GM11168 (cell line): ENCODE results near the gene ZMAT5.

ENCODE experiments used
- in situ Hi-C: fragments of 300-500 bp; cut with MboI; formaldehyde crosslinking; loops from one replicate; pipeline ENCODE4 v1.12.0; 2022; ENCODE audit warnings: low sequenced_read_pairs; ENCODE audit not compliant: unreplicated experiment

The ZMAT5 gene

GRCh38 chr22:29695129-29695926 is 71.5 kb downstream of the ZMAT5 start:
- in situ Hi-C loops = no loop called here

GRCh38 chr22:29693671-29694070 is 73.1 kb downstream of the ZMAT5 start:
- in situ Hi-C loops = no loop called here

GRCh38 chr22:29693161-29693560 is 73.6 kb downstream of the ZMAT5 start:
- in situ Hi-C loops = no loop called here

- in situ Hi-C loops = no loop called here
Observed at GRCh38 chr22:29692327-29692640, 74.5 kb downstream of the ZMAT5 start.

- in situ Hi-C loops = no loop called here
Observed at GRCh38 chr22:29691636-29692326, 75.0 kb downstream of the ZMAT5 start.

- in situ Hi-C loops = no loop called here
Observed at GRCh38 chr22:29690476-29690875, 76.3 kb downstream of the ZMAT5 start.

- in situ Hi-C loops = no loop called here
Observed at GRCh38 chr22:29689880-29690213, 77.0 kb downstream of the ZMAT5 start.

GRCh38 chr22:29689206-29689879 is 77.5 kb downstream of the ZMAT5 start:
- in situ Hi-C loops = no loop called here

- in situ Hi-C loops = no loop called here
Observed at GRCh38 chr22:29684244-29684643, 82.6 kb downstream of the ZMAT5 start.

GRCh38 chr22:29683536-29683935 is 83.3 kb downstream of the ZMAT5 start:
- in situ Hi-C loops = no loop called here
